ENCODE results near the gene TDP2. TPM values are rescaled to one million over a fixed set of nuclear protein-coding genes. Genes with fewer than 3 reads are reported as not detected.

TDP2 gene
- total and polyA plus RNA-seq, 2 donors (not counting 3 experiments of a cell fraction or from before 2014, with no cell fraction given), result 13.7 to 39.2 TPM

- Histone ChIP-seq H3K27me3 (ENCODE audit: control insufficient read depth in 2 of 2, insufficient read depth in 2 of 2, low read length in 2 of 2) (no peaks in the 10 kb centered on the region), H2AFZ (ENCODE audit: low read depth, low read length) (no peak overlapping the region), H3K4me2 (ENCODE audit: insufficient read depth, low read length) (no peak overlapping the region), H3K27ac (ENCODE audit: insufficient read depth, low read depth, low read length) (no peak overlapping the region), H3K9ac (replicated peaks; ENCODE audit: extremely low read depth, insufficient read depth, low read length) (no peak overlapping the region), H3K36me3 (ENCODE audit: control insufficient read depth in 2 of 2, extremely low read depth in 1 of 2, insufficient read depth in 2 of 2, low read length in 2 of 2) (no peaks in the 10 kb centered on the region), H3K4me1 (ENCODE audit: control insufficient read depth, extremely low read depth, insufficient read depth, low read length) (no peaks in the 10 kb centered on the region), H3K79me2 (ENCODE audit: control insufficient read depth, insufficient read depth, low read length) (no peaks in the 10 kb centered on the region), H3K4me3 (replicated peaks in 1 of 3; ENCODE audit: insufficient read depth in 1 of 3, low read depth in 1 of 3, low read length in 3 of 3) (no peak overlapping the region), H3K9me3 (replicated peaks; ENCODE audit: control insufficient read depth, insufficient read depth, low read length) (no peaks in the 10 kb centered on the region), H3K9me1 (replicated peaks; ENCODE audit: control insufficient read depth, extremely low read depth, insufficient read depth, low read length) (no peaks in the 10 kb centered on the region), H4K20me1 (replicated peaks; ENCODE audit: control insufficient read depth, extremely low read depth, insufficient read depth, low read length) (no peaks in the 10 kb centered on the region)
- TF ChIP-seq EZH2 (IDR thresholded peaks at IDR 0.05; ENCODE audit: borderline replicate concordance, low read depth, low read length, severe bottlenecking) (no peak), GATA2 (IDR thresholded peaks at IDR 0.05; ENCODE audit: insufficient read depth, insufficient read length, low read depth, low read length) (no peak), MAX (IDR thresholded peaks at IDR 0.05; ENCODE audit: insufficient read depth, insufficient read length) (no peak), CTCF (IDR thresholded peaks at IDR 0.05; ENCODE audit: extremely low read depth in 1 of 2, insufficient read depth in 1 of 2, low read depth in 1 of 2, low read length in 2 of 2) (no peak), POLR2AphosphoS5 (IDR thresholded peaks at IDR 0.05; ENCODE audit: insufficient read depth, low read depth, low read length) (no peak), MYC (IDR thresholded peaks at IDR 0.05; ENCODE audit: low read depth, low read length) (no peak), FOS (IDR thresholded peaks at IDR 0.05; ENCODE audit: borderline replicate concordance, insufficient read depth, low read length) (no peak), POLR2A (IDR thresholded peaks at IDR 0.05; ENCODE audit: low read depth, low read length) (no peak), JUN (IDR thresholded peaks at IDR 0.05; ENCODE audit: borderline replicate concordance, insufficient read depth, insufficient read length, low read depth) (no peak)
- DNase-seq (ENCODE audit: low read depth, low spot score) (no peak), FAIRE-seq (no peak)
- ChIA-PET POLR2A (no interaction called here), CTCF (no interaction called here)
- no TSS peak for BruUV-seq (replicated peaks)
- dilution Hi-C loops (cut with MboI; ENCODE audit: extremely low pct_ligation_motif_present, low sequenced_read_pairs), result no loop called here
- intact Hi-C loops (cut with micrococcal nuclease), result no loop called here
Observed at GRCh38 chr6:24673625-24674024, 6.9 kb upstream of the TDP2 start.
